NB4 (cell line): ENCODE data around the gene C1QBP.
A peak's percentile ranks its signal among the peaks of the same experiment; 100 is the strongest.
"Not testable (repeated sequence)": the region's sequence is repeated elsewhere in the genome, so short reads cannot be mapped to it uniquely, and the experiment has no call there.

Experiments used
- DNase-seq: peaks from one replicate; pipeline ENCODE4 v3.0.0; 2010; ENCODE audit warnings: low read depth
- H3K4me3 ChIP-seq: one replicate; pipeline ENCODE4 v1.5.1; 2011; ENCODE audit warnings: mild to moderate bottlenecking, low read depth, low read length, moderate library complexity
- MYC ChIP-seq: IDR thresholded peaks from 2 replicates; pipeline ENCODE4 v1.6.1; 2011; ENCODE audit warnings: low read depth, low read length
- POLR2A ChIP-seq: IDR thresholded peaks from 2 replicates; pipeline ENCODE4 v1.6.1; 2011; ENCODE audit warnings: mild to moderate bottlenecking; ENCODE audit not compliant: insufficient read length; ENCODE audit errors: extremely low read depth
- TF ChIP-seq, protein P1 (sequence below): IDR thresholded peaks from 2 replicates; pipeline ENCODE4 v1.6.1; 2011; ENCODE audit warnings: low read depth, low read length
- TF ChIP-seq, protein P2 (sequence below): IDR thresholded peaks from one replicate; pipeline ENCODE4 v1.5.1; 2012; ENCODE audit warnings: low read depth, low read length

C1QBP gene

DNA sequence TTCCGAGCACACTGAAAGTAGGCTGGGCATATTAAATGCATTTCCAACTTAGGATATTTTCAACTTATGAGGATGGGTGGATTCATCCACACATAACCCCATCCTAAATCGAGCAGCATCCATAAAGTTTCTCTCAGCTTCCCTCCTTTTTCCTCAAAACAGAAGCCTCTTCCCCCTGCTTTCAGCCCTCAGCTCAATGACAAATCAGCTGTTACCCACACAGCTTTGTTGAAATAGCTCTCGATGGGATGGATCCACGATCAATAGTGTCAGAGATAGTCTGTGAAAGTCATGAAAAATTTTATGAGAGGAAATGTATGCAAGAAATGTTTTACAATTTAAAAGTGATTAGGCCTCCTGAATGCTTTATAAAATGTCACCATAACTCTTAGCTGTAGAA, 27.3 kb upstream of the C1QBP start:
- H3K4me3 ChIP-seq, result peak overlapping the region; percentile 93
- no peak for TF ChIP-seq MYC
- TF ChIP-seq, protein P1, sequence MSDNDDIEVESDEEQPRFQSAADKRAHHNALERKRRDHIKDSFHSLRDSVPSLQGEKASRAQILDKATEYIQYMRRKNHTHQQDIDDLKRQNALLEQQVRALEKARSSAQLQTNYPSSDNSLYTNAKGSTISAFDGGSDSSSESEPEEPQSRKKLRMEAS, result no peak
- DNase-seq, result no peak

DNA sequence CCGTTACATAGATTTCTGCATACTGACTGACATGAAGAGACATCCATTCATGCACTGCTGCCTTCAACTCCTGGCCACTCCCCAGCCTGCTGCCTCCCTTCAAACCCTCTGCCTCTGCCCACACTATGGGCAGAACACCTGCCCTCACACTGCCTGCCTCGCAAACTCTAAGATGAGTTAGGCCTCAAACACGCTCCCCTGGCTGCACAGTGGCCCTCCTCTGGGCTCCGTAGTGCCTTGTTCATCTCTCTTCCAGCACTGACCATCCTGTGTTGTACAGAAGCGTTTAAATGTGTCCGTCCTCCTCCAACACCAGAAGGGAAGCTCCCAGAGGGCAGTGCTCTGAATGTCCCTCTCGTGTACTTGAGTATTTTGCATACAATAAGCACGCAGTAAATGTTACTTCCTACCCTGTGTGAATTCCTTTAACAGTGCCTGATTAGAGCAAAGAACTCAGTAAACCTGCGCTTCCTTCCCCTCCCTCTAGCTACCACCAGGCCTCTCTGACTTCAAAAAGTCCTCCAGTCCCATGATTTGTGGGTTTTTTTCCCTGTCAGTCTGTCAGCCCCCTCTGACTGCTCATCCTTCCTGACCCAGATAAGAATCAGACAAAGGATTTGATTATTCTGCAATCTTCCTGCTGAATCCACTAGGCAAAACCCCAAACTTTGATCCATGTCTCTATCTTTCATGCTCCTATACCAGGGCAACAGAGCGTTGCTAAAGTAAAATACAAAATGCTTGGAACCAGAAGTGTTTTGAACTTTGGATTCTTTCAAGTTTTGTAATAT, 26.0 kb upstream of the C1QBP start:
- H3K4me3 ChIP-seq, result no peak overlapping the region
- TF ChIP-seq, protein P1, result no peak
- no peak for TF ChIP-seq MYC

DNA sequence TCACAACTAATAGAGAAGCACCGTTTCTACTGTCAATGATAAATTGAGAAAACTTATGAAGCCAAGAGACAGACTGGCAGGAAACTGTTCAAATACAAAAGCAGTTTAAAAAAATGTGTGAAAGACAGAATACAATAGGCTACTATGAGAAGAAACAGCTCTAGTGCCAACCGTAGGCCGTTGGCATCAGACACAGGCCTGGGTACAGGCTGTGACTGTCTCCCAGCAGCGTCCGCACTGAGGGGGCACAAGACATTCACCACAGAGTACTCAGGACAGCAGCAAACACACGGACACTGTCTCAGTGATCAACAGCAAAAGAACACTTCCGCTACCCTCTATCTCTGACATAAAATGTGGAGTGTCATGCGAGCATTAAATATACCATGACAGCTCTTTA, 7.8 kb upstream of the C1QBP start:
- H3K4me3 ChIP-seq, result no peak overlapping the region
- no peak for DNase-seq
- TF ChIP-seq, protein P1, result no peak

More for the DNA sequence above, 26.0 kb upstream of the C1QBP start:
- no peak for DNase-seq

DNA sequence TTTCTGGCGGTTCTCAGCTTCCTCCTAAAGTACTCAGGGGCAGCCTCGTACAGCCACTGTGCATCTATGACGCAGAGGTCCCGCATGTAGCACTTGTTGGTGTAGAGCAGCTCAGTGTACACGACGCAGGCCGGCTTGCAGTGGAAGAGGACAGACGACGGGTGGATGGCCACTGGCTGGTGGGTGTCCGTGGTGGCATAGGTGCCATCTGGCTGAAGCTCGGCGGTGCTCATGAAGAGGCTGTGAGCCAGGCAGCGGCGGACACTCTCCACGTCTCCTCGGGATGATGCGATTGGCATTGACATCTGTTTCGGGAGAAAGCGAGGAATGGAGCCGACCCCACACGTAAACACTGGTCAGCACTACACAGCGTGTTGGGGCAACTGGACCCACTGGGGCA, 5.3 kb upstream of the C1QBP start:
- H3K4me3 ChIP-seq, result no peak overlapping the region
- no peak for DNase-seq
- TF ChIP-seq, protein P1, result no peak
- TF ChIP-seq POLR2A (no peak), MYC (no peak)
- TF ChIP-seq, protein P2, sequence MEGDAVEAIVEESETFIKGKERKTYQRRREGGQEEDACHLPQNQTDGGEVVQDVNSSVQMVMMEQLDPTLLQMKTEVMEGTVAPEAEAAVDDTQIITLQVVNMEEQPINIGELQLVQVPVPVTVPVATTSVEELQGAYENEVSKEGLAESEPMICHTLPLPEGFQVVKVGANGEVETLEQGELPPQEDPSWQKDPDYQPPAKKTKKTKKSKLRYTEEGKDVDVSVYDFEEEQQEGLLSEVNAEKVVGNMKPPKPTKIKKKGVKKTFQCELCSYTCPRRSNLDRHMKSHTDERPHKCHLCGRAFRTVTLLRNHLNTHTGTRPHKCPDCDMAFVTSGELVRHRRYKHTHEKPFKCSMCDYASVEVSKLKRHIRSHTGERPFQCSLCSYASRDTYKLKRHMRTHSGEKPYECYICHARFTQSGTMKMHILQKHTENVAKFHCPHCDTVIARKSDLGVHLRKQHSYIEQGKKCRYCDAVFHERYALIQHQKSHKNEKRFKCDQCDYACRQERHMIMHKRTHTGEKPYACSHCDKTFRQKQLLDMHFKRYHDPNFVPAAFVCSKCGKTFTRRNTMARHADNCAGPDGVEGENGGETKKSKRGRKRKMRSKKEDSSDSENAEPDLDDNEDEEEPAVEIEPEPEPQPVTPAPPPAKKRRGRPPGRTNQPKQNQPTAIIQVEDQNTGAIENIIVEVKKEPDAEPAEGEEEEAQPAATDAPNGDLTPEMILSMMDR, result no peak

DNA sequence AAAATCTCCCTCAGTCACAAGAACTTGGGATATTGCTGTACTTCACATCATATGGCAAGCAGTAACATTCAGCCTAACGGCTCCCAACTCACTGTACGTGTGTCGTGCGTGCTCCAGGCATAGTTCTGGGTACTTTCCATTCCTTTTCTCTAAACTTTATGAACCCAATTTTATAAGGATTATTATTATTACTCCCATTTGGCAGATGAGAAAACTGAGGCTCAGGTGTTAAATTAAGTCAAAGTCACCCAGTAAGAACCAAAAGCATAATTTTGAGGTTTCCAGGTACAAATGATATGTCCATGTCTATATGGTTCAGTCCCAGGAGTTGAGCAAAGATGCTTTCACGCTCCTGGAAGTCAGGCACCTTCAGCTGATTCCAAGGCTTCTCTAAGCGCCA, 4.8 kb upstream of the C1QBP start:
- DNase-seq, result no peak
- TF ChIP-seq, protein P2, result no peak
- TF ChIP-seq POLR2A, result no peak
- TF ChIP-seq MYC, result no peak
- TF ChIP-seq, protein P1, result no peak
- no peak overlapping the region for H3K4me3 ChIP-seq

DNA sequence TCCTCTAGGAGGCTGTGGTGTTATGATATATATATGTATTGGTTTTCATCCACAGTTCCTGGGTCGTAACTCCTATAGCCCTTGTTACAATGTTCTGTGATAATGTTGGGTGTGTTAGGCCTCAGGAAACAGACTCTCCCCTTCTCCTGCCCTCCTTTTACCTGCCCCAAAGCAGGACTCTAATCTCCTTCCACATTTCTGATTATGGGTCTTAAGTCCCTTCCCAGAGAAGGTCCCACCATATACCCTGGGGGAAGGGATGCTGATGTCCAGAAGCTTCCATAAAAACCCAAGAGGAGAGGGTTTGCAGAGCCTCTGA, 450 bp upstream of the C1QBP start:
- no peak for DNase-seq
- TF ChIP-seq, protein P2, result no peak
- no peak for TF ChIP-seq MYC
- TF ChIP-seq, protein P1, result no peak
- TF ChIP-seq POLR2A, result no peak
- H3K4me3 ChIP-seq, result peak overlapping the region; percentile 21

DNA sequence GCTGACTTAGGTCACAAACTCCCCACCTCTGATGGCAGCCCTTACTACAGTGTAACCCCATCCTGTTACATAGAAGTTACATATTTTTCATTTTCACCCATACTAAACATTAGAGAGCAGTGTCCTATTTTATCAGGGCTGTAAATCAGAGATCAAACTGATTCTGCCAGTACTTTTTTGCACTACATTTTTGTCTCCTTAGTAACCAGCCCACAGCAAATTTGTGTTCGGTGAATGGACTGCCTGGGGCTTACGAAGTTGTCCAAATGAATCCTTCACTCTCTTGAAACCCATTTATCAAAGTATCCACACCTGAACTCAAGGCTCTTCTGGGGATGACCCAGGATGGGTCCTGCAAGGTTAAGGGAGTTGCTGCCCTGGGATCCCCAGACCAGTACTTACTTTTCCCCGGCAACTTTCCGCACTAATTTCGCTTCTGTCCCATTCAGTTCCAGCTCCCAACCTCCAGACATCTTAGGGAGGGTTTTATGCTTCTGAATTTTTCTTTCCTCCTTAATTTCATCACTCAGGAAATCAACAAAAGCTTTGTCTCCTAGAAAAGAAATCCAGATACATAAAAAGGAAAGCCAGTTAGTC, 1.1 kb downstream of the C1QBP start:
- TF ChIP-seq, protein P1, result no peak
- TF ChIP-seq, protein P2, result no peak
- peak overlapping the region; percentile 98 for H3K4me3 ChIP-seq
- DNase-seq, result no peak

DNA sequence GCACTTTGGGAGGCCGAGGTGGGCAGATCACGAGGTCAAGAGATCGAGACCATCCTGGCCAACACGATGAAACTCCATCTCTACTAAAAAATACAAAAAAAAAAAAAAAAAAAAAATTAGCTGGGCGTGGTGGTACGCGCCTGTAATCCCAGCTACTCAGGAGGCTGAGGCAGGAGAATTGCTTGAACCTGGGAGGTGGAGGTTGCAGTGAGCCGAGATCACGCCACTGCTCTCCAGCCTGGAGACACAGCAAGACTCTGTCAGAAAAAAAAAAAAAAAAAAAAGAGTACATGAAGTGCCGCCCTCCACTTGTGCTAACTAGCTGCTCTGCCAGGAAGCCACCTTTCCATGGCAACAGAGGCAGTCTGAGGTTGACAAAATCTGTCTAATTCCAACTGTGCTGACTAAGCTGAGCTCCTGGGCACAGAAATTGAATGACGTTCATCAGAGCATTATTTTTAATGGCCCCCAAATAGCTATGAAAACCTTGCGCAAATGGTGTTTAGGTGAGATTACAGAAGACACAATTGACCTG, 3.1 kb downstream of the C1QBP start:
- H3K4me3 ChIP-seq, result peak overlapping the region; percentile 98
- DNase-seq, result not testable (repeated sequence)
